Measurements from ENCODE around the gene YTHDF2. TPM values are rescaled to one million over a fixed set of nuclear protein-coding genes. Genes with fewer than 3 reads are reported as not detected.
"Not testable (repeated sequence)": the region's sequence is repeated elsewhere in the genome, so short reads cannot be mapped to it uniquely, and the experiment has no call there.

The YTHDF2 gene
- total RNA-seq, 1 donor from 2014 or later = 31.3 TPM

DNA sequence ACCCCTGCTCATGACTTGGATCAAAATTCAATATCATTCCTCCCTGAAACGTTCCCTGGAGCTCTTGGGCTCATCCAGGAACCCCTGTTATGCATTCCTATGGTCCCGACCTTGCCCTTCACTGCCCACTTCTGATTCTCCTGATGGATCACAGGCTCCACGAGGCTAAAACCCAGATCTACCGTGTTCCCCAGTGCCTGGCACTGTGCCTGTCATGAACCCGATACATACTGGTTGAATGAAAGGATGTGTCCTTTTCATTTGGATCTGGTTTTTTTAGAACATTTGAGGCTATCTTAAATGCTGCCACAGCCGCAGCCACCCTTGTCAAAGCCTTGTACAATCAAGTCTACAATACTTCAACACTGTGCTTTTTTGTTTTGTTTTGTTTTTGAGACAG, 53.1 kb downstream of the YTHDF2 start:
- intact Hi-C loops (cut with DNase I) = loop anchor here (10.0 kb wide), 2 partner anchors 245 to 415 kb away; no protein-coding TSS in a partner anchor
- ATAC-seq (ENCODE audit: poor library complexity) (no peak), DNase-seq (no peak)

DNA sequence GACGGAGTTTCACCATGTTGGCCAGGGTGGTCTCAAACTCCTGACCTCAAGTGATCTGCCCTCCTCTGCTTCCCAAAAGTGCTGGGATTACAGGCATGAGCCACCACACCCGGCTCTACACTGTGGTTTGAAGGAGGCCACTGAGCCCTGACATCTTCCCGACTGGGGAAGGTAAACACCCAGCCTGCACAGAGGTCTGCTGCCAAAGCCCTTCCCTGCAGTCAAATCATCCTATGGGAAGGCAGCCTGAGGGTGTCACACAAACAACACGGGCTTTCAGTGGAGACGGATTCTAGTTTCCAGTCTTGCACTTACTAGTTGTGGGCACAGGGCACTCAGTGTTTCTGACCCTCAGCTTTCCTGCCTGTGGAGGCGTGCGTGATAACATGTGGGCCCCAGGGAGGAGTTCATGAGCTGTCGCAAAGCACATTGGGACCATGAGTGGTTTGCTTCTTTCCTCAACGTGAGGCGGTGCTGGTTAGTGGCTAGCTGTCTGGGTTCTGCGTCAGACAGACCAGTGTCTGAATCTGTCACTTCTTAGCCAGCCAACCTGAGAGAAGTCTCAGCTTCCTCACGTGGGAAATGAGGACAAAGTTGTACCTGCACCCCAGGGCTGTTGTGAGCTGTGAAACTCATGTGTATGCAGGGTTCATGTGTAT, 53.8 kb downstream of the YTHDF2 start:
- no peak for DNase-seq
- ATAC-seq (ENCODE audit: poor library complexity) = no peak
- intact Hi-C loops (cut with DNase I) = no loop called here

DNA sequence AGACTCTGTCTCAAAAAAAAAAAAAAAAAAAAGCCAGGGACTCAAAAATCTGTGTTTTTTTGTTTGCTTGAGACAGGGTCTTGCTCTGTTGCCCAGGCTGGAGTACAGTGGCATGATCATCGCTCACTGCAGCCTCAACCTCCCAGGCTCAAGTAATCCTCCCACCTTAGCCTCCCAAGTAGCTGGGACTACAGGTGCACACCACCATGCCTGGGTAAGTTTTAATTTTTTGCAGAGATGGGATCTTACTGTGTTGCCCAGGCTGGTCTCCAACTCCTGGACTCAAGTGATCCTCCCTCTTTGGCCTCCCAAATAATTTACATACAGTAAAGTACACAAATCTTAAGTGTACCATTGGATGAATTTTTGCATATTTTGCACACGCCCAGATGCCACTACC, 55.2 kb downstream of the YTHDF2 start:
- DNase-seq; ATAC-seq (ENCODE audit: poor library complexity); intact Hi-C loops (cut with DNase I): not testable (repeated sequence)

DNA sequence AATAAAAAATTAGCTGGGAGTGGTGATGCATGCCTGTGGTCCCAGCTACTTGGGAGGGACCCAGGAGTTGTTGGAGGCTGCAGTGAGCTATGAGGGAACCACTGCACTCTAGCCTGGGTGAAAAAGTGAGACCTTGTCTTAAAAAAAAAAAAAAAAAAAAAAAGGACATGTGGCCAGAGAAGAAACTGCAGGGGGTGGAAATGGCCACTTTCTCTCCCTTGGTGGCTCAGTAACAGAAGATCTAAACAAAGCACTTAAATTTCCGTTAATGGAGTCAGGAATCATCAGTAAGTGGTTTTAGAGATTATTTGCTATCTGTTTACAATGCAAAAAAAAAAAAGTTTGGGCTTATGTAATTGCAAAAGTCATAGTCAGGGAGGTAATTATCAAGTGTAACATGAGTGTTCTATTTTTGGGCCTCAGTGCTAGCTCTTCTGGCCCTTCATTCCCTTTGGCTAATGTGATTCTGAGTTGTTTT, 55.9 kb downstream of the YTHDF2 start:
- intact Hi-C loops (cut with DNase I) = no loop called here
- ATAC-seq (ENCODE audit: poor library complexity) (peak; percentile 65), DNase-seq (no peak)

DNA sequence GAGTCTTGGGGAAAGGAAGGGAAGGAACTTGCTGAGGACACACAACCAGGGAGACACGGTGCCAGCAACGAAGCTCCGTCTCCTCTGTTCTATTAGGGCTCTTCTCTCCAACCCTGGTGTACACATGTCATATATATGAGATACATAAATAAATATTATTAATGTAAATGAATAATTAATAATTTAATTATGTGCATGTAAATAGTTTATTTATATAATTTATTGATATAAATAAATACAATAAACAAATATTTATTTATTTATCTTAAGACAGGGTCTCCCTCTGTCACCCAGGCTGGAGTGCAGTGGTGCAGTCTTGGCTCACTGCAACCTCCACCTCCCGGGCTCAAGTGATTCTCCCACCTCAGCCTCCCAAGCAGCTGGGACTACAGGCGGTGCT, 57.8 kb downstream of the YTHDF2 start:
- ATAC-seq (ENCODE audit: poor library complexity); DNase-seq; intact Hi-C loops (cut with DNase I): not testable (repeated sequence)

DNA sequence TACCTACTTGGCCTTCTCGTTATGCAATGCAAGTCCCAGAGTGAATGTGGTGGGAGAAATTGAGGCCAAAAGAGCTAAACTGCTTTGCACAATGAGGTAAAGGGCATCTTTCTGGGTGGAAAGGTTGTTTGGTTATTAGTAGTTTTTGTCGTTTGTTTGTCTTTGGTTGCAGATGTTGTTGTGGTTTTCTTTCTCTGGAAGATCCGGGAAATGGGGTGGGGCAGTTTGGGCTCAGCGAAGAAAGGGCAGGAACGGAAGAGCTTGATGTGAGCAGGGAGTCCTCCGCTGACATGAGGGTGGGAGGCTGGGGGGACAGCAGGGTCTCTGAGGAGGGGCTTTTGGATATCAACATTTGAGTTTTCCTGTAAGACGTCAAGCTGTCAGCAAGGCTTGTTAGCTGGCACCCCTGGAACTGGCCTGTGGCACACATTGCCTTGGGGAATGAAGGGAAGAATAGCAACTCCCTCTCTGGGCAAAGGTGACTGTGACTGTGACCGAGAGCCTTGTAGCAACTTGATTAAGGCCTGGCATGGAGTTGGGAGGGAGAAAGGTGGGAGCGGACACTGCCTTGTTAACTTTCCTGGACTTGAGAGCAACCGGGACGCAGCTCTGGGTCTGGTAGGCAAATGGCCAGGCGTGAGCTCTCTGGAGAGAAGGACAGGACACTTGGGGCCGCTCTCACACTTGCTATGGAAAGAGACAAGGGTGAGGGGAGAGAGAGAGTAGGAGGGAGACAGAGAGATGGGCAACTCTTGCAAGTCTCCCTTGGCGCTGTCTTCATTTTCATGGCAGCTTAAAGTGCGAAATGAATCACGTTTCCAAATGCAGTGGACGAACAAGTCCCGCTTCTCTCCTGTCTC, 59.8 kb downstream of the YTHDF2 start:
- ATAC-seq (ENCODE audit: poor library complexity) (peak; percentile 67), DNase-seq (no peak)
- intact Hi-C loops (cut with DNase I) = no loop called here

DNA sequence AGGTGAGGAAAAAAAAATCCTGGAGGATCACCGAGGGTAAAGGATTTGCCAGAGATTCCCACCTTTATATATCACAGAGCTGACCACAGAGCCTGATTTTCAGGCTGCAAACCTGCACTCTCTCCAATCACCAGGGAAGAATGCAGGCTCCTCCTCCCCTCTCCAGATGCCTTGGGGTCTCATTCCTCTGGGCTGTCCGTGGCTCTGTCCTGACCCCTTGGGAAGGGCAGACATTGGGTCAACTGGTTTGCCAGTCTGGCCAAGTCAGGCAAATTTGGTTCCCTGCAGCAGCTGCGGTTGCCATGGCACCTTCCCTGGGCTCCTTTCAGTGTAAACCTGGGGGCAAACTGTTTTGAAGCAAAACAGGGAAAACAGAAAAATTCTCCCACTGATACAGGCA, 63.6 kb downstream of the YTHDF2 start:
- intact Hi-C loops (cut with DNase I) = no loop called here

DNA sequence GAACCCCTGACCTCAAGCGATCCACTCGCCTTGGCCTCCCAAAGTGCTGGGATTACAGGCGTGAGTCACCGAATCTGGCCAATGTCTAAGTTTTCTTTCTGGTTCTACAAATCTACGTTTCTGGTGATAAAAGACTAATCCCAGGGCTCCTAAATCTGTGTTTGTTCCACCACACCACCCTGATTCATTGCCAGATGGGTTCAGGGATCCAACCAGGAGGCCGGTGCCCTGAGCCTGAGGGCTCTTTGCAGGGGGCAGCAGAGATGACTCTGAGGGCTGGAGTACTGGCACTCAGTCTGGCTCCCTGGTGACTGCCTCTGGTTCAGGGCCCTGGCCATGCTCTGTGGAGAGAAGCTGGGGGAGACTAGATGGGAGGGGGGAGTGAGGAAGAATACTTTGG, 64.7 kb downstream of the YTHDF2 start:
- DNase-seq = no peak
- intact Hi-C loops (cut with DNase I) = no loop called here
- ATAC-seq (ENCODE audit: poor library complexity) = no peak

More for the DNA sequence above, 63.6 kb downstream of the YTHDF2 start:
- DNase-seq = no peak
- no peak for ATAC-seq (ENCODE audit: poor library complexity)

DNA sequence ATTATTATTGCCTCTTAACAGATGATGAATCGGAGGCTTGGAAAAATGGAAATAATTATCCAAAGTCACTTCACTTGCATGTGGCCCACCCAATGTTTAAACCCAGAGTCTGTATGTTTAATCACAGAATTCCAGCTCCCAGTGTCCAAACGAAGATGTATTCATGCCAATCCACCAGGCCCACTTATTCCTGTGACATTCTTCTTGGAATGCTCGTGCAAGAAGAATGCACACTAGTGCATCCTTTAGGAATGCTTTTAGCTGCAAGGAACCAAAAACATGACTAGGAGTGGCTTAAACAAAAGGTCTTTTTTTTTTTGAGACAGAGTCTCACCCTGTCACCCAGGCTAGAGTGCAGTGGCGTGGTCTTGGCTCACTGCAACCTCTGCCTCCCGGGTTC, 66.3 kb downstream of the YTHDF2 start:
- intact Hi-C loops (cut with DNase I) = no loop called here
- DNase-seq (no peak), ATAC-seq (ENCODE audit: poor library complexity) (no peak)

DNA sequence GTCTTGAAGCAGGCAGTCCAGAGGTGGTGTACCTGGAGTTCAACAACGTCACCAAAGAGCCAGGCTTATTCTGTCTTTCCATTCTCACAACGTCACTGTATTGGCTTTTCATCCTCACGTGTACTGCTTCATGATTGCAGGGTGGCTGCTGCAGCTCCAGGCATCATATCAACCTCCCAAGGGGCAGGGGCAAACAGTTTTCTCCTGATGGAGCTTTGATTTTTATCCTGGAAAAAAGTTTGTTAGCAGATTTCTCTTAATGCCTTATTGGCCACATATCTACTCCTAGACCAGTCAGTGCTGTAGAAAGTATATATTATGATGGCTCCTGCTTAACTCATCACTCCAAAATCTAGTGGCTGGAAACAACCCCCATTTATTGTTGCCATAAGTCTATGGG, 66.9 kb downstream of the YTHDF2 start:
- no peak for ATAC-seq (ENCODE audit: poor library complexity)
- intact Hi-C loops (cut with DNase I) = loop anchor here (2.0 kb wide), 1 partner anchor 61 kb away; no protein-coding TSS in a partner anchor
- no peak for DNase-seq

DNA sequence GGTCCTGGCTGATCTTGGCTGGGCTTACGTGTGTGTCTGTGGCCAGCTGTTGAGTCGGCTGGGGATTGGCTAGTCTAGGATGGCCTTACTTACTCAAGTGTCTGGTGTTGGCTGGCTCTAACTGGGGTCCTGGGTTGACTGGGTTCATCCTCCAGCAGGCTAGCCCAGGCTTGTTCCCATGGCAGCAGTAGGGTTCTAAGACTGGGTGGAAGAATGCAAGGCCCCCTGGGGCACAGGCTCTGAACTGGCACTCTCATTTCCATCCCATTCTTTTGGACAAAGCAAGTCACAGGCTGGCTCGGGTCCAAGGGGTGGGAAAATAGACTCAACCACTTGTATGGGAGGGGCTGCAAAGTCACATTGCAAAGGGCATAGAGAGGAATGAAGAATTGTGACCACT, 67.3 kb downstream of the YTHDF2 start:
- intact Hi-C loops (cut with DNase I) = loop anchor here (2.0 kb wide), 1 partner anchor 61 kb away; no protein-coding TSS in a partner anchor
- DNase-seq = no peak

DNA sequence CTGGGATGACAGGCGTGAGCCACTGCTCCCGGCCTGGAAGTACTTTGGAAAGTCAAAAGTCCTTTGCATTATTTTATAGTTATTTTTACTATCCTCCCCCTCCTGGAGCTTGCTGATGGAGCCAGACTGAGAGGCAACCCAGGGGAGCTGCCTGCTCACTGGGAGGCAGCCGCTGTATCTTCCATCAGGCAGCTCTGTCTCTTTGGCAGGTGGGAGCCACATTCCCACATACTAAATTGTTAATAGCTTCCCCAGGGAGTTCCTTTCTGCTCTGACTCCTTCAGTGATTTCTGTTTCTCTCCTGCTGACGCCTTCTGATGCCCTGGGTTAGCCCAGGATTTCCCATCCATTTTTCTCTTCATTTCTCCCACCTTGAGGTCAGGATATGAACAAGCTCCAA, 70.3 kb downstream of the YTHDF2 start:
- no peak for ATAC-seq (ENCODE audit: poor library complexity)
- intact Hi-C loops (cut with DNase I) = no loop called here
- DNase-seq = no peak

More for the DNA sequence above, 67.3 kb downstream of the YTHDF2 start:
- ATAC-seq (ENCODE audit: poor library complexity) = no peak

DNA sequence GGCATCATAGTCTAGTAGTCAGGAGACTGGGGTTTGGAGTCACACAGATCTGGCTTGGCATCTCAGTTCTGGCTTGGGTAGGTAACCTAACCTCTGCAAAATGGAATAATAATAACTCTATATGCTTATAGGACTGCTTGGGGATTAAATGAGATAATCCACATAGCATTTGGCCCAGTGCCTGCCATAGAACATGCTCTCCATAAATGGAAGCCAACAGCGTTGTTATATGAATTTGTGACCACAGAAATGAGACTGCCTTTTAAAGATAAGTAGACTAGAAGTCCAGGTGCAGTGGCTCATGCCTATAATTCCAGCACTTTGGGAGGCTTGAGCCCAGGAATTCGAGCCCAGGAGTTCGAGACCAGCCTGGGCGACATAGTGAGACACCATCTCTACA, 71.2 kb downstream of the YTHDF2 start:
- no peak for ATAC-seq (ENCODE audit: poor library complexity)
- no peak for DNase-seq
- intact Hi-C loops (cut with DNase I) = no loop called here

DNA sequence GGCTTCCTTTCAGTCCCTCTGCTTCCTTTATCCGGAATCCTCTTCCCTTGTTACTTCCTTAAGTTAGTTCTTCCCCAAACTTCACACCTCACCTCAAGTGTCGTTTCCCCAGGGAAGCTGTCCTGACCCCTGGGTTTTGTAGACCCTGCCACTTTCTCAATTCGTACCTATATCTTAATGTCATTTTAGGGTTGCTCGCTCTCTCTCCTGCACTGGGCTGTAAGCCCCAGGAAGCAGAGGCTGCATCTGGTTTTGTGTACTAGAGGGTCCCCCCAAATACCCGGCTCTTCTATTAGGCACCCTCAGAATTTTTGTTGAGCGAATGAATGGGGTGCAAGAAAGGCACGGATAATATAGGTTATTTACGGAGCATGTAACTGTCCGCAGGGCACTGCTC, 74.6 kb downstream of the YTHDF2 start:
- DNase-seq (no peak), ATAC-seq (ENCODE audit: poor library complexity) (no peak)
- intact Hi-C loops (cut with DNase I) = no loop called here

DNA sequence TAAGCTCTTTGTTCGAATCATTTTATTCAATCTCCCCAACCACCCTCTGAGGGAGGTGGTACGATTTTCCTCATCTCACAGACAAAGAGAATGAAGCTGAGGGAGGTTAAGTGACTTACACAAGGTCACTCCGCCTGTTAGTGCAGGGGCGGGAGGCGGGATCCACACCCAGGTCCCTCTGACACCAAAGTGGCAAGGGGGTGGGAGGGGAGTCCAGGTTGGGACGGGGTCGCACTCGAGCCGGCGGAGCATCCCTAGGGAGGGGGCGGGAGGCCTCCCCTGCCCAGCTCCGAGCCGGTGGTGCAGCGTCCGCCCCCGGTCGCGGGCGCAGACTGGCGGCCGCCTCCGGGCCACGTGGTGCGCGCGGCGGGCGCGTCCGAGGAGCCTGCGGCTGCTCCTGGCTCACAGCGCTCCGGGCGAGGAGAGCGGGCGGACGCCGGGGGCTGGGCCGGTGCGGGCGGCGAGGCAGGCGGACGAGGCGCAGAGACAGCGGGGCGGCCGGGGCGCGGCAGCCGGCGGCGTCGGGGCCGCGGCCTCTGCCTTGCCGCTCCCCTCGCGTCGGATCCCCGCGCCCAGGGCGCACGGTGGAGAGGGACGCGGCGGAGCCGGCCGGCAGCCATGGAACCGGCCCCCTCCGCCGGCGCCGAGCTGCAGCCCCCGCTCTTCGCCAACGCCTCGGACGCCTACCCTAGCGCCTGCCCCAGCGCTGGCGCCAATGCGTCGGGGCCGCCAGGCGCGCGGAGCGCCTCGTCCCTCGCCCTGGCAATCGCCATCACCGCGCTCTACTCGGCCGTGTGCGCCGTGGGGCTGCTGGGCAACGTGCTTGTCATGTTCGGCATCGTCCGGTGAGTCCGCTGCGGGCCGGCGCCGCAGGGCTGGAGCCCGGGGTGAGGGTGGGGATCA, 75.3 kb downstream of the YTHDF2 start, which contains the start of gene OPRD1:
Gene OPRD1 (plus strand): TSS at position 405 of the 903 bp plus-strand sequence. CDS start 214 bp downstream, at position 619.
- intact Hi-C loops (cut with DNase I) = no loop called here
- DNase-seq = no peak
- ATAC-seq (ENCODE audit: poor library complexity) = no peak

DNA sequence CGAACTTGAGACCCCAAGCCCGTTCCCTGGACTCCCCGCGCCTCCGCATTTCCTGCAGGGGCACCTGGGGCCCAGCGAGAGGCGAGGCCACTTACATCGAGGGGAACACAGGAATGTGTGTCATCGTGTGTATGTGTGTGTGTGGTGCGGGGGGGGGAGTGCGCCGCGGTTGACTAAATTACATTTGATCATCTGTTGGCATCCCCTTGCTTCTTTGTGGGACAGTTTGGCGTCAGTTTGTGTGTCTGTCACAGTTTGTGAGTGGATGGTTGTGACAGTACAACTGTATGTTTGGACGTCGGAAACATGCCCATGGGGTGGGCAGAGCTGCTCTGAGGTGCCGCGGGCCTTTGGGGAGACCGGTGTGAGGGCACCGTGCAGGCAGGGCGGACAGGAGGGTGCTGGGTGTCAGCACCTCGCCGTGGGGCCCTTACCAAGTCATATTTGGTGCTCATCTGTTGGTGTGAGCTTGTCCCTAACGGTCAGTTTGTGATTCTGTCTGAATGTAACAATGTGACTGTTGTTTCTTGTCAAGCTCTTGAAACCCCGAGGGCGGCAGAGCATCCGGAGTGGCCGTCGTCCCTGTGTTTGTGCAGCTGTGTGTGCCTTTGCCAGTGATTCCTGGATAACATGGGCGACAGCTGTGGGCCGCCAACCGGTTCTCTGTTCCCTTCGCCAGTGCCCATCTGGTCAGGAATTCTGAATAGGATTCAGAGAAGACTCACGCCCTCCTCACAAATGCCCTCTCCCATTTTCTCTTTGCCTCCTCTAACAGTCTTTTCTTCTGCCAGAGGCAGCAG, 76.1 kb downstream of the YTHDF2 start:
- DNase-seq (no peak), ATAC-seq (ENCODE audit: poor library complexity) (no peak)
- intact Hi-C loops (cut with DNase I) = no loop called here

DNA sequence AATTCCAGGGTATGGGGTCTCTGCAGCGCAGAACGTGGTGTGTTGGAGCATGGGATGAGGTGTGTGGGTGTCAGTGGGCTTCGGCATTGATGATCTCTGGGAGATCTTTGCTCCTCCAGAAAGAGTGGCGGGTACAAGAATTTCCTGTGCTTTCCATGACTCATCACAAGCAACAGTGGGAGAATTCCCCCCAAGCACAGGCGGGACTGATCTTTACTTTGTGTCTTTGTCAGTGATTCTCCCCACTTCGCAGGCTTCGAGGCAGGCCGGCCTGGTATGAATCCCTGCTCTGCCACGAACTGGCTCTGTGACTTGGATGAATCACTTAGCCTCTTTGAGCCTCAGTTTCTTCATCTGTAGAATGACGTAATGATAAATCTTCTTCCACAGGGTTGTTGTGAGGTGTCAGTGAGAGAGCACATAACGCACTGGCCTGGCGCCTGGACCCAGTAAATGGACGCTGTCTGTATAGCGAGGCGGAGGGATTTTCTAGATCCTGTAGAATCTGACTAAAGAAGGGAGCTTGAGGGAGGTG, 77.3 kb downstream of the YTHDF2 start:
- DNase-seq (no peak), ATAC-seq (ENCODE audit: poor library complexity) (no peak)
- intact Hi-C loops (cut with DNase I) = no loop called here
